GM18511 (cell line): Measurements from ENCODE around the gene LRP10.
"Not testable (repeated sequence)": the region's sequence is repeated elsewhere in the genome, so short reads cannot be mapped to it uniquely, and the experiment has no call there.

Experiments used
- ATAC-seq: cut with Tn5 transposase; IDR thresholded peaks from one replicate; pipeline ENCODE4 v1.9.1; 2021; ENCODE audit warnings: mild to moderate bottlenecking, moderate library complexity; ENCODE audit not compliant: unreplicated experiment

LRP10 gene

GRCh38 chr14:22871224-22872032 is at the start of gene LRP10:
Gene LRP10, plus strand, starts transcription at chr14:22871740. Its CDS starts 564 bp downstream, at chr14:22872304.
- peak; percentile 85 for ATAC-seq

- no peak for ATAC-seq
Measured at GRCh38 chr14:22822016-22822570, 49.4 kb upstream of the LRP10 start.

GRCh38 chr14:22822571-22823098 is 48.9 kb upstream of the LRP10 start:
- ATAC-seq, result peak; percentile 60

GRCh38 chr14:22824711-22825359 is 46.7 kb upstream of the LRP10 start:
- no peak for ATAC-seq

GRCh38 chr14:22829076-22829660 is 42.4 kb upstream of the LRP10 start:
- ATAC-seq, result not testable (repeated sequence)

GRCh38 chr14:22829661-22830442 is 41.7 kb upstream of the LRP10 start, which contains the start of gene MRPL52:
Gene MRPL52, plus strand, starts transcription at chr14:22829887. Its CDS starts 26 bp downstream, at chr14:22829913.
- peak; percentile 88 for ATAC-seq

- ATAC-seq, result peak; percentile 10
Measured at GRCh38 chr14:22830443-22831010, 41.0 kb upstream of the LRP10 start.

- ATAC-seq, result no peak
Measured at GRCh38 chr14:22835505-22835904, 36.0 kb upstream of the LRP10 start.

GRCh38 chr14:22836301-22837113 is 35.0 kb upstream of the LRP10 start, which contains the start of gene MMP14:
Gene MMP14, plus strand, starts transcription at chr14:22836585. Its CDS starts 233 bp downstream, at chr14:22836818.
- ATAC-seq, result no peak

GRCh38 chr14:22837114-22837749 is 34.3 kb upstream of the LRP10 start:
- no peak for ATAC-seq

- ATAC-seq, result no peak
Measured at GRCh38 chr14:22837750-22838538, 33.6 kb upstream of the LRP10 start.

GRCh38 chr14:22838631-22839041 is 32.9 kb upstream of the LRP10 start:
- ATAC-seq, result no peak

- ATAC-seq, result no peak
Measured at GRCh38 chr14:22839159-22839779, 32.3 kb upstream of the LRP10 start.

GRCh38 chr14:22841311-22841710 is 30.2 kb upstream of the LRP10 start:
- ATAC-seq, result no peak

- no peak for ATAC-seq
Measured at GRCh38 chr14:22841769-22842168, 29.8 kb upstream of the LRP10 start.

GRCh38 chr14:22842211-22843122 is 29.1 kb upstream of the LRP10 start:
- no peak for ATAC-seq
